CD4-positive, alpha-beta T cell treated with Interleukin-10 for 1 hour (primary cell): ENCODE data around the gene CCR5AS.

ENCODE experiments used
- DNase-seq: peaks from one replicate; pipeline ENCODE4 v3.0.0-alpha.2; 2020

CCR5AS gene

DNA sequence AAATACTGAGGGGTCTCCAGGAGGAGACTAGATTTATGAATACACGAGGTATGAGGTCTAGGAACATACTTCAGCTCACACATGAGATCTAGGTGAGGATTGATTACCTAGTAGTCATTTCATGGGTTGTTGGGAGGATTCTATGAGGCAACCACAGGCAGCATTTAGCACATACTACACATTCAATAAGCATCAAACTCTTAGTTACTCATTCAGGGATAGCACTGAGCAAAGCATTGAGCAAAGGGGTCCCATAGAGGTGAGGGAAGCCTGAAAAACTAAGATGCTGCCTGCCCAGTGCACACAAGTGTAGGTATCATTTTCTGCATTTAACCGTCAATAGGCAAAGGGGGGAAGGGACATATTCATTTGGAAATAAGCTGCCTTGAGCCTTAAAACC is 31.6 kb downstream of the CCR5AS start:
- no peak for DNase-seq

- no peak for DNase-seq
Observed at GRCh38 chr3:46374755-46375154, 32.1 kb downstream of the CCR5AS start.

GRCh38 chr3:46372492-46373359 is 34.1 kb downstream of the CCR5AS start:
- DNase-seq, result peak; percentile 61

DNA sequence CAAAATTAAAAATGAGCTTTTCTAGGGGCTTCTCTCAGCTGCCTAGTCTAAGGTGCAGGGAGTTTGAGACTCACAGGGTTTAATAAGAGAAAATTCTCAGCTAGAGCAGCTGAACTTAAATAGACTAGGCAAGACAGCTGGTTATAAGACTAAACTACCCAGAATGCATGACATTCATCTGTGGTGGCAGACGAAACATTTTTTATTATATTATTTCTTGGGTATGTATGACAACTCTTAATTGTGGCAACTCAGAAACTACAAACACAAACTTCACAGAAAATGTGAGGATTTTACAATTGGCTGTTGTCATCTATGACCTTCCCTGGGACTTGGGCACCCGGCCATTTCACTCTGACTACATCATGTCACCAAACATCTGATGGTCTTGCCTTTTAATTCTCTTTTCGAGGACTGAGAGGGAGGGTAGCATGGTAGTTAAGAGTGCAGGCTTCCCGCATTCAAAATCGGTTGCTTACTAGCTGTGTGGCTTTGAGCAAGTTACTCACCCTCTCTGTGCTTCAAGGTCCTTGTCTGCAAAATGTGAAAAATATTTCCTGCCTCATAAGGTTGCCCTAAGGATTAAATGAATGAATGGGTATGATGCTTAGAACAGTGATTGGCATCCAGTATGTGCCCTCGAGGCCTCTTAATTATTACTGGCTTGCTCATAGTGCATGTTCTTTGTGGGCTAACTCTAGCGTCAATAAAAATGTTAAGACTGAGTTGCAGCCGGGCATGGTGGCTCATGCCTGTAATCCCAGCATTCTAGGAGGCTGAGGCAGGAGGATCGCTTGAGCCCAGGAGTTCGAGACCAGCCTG is 35.1 kb downstream of the CCR5AS start:
- no peak for DNase-seq

DNA sequence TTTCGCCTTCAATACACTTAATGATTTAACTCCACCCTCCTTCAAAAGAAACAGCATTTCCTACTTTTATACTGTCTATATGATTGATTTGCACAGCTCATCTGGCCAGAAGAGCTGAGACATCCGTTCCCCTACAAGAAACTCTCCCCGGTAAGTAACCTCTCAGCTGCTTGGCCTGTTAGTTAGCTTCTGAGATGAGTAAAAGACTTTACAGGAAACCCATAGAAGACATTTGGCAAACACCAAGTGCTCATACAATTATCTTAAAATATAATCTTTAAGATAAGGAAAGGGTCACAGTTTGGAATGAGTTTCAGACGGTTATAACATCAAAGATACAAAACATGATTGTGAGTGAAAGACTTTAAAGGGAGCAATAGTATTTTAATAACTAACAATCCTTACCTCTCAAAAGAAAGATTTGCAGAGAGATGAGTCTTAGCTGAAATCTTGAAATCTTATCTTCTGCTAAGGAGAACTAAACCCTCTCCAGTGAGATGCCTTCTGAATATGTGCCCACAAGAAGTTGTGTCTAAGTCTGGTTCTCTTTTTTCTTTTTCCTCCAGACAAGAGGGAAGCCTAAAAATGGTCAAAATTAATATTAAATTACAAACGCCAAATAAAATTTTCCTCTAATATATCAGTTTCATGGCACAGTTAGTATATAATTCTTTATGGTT is 35.9 kb downstream of the CCR5AS start, which contains the start of gene CCR5:
Gene CCR5 (plus strand): TSS at position 108 of the 680 bp plus-strand sequence. CDS start 1,957 bp downstream, outside the sequence.
- DNase-seq, result peak; percentile 60

GRCh38 chr3:46369675-46370132 is 37.2 kb downstream of the CCR5AS start:
- no peak for DNase-seq

GRCh38 chr3:46369151-46369550 is 37.7 kb downstream of the CCR5AS start:
- no peak for DNase-seq

GRCh38 chr3:46368569-46368968 is 38.3 kb downstream of the CCR5AS start:
- peak; percentile 83 for DNase-seq

GRCh38 chr3:46367811-46368210 is 39.1 kb downstream of the CCR5AS start:
- no peak for DNase-seq

GRCh38 chr3:46365737-46366524 is 40.9 kb downstream of the CCR5AS start:
- no peak for DNase-seq

DNA sequence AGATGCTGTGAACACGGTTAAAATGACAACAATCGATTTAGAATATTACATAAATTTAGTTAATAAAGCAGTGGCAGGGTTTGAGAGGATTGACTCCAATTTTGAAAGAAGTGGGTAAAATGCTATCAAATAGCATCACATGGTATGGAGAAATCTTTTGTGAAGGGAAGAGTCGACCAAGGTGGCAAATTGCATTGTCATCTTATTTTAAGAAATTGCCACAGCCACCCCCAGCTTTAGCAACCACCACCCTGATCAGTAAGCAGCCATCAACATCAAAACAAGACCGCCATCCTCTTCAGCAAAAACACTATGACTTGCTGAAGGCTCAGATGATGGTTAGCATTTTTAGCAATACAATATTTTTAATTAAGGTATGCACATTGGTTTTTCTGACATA is 41.8 kb downstream of the CCR5AS start:
- no peak for DNase-seq

- DNase-seq, result no peak
Observed at GRCh38 chr3:46361408-46362283, 45.2 kb downstream of the CCR5AS start.

- DNase-seq, result no peak
Observed at GRCh38 chr3:46360907-46361306, 46.0 kb downstream of the CCR5AS start.

- no peak for DNase-seq
Observed at GRCh38 chr3:46359733-46360493, 47.0 kb downstream of the CCR5AS start.

- DNase-seq, result no peak
Observed at GRCh38 chr3:46358466-46358865, 48.4 kb downstream of the CCR5AS start.

GRCh38 chr3:46356909-46357308 is 50.0 kb downstream of the CCR5AS start:
- DNase-seq, result no peak

GRCh38 chr3:46356276-46356675 is 50.6 kb downstream of the CCR5AS start:
- DNase-seq, result no peak

- DNase-seq, result no peak
Observed at GRCh38 chr3:46354984-46355383, 51.9 kb downstream of the CCR5AS start.

- DNase-seq, result no peak
Observed at GRCh38 chr3:46354478-46354877, 52.4 kb downstream of the CCR5AS start.

DNA sequence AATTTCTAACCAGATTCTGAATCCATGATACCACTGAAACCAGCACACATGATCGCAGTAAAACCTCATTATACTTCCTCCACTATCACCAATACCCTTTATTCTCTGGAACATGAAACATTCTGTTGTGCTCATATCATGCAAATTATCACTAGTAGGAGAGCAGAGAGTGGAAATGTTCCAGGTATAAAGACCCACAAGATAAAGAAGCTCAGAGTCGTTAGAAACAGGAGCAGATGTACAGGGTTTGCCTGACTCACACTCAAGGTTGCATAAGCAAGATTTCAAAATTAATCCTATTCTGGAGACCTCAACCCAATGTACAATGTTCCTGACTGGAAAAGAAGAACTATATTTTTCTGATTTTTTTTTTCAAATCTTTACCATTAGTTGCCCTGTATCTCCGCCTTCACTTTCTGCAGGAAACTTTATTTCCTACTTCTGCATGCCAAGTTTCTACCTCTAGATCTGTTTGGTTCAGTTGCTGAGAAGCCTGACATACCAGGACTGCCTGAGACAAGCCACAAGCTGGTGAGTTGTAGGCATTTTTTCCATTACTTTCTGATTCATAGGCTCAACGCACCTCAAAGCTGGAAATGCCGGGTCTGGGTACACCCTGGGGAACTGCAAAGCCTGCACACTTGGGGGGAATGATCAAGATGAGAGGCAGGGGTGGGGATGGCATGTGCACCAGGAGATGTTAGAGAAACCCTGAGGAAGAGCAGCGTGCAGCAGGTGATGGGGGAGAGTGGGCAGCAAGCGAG is 53.0 kb downstream of the CCR5AS start, which contains the start of gene CCR2:
Gene CCR2 (plus strand): TSS at position 465 of the 764 bp plus-strand sequence. CDS start 3,417 bp downstream, outside the sequence.
- DNase-seq, result no peak
